Gastrocnemius medialis (tissue), 4 donors: ENCODE results near the gene WSB2.

Source experiments
- CTCF ChIP-seq, 5 experiments: fragments of 450-650 bp in 3 of 5; fragments of 200-600 bp in 2 of 5; sonication (generic) in 2 of 5; IDR thresholded peaks in 4 of 5; conservative IDR thresholded peaks in 1 of 5; 1 replicate in 4 of 5; 2 replicates in 1 of 5; pipeline ENCODE4 v1.5.1; 2016 to 2019; ENCODE audit warnings: antibody characterized with exemption in 5 of 5, mild to moderate bottlenecking in 3 of 5, moderate library complexity in 3 of 5
- POLR2A ChIP-seq, 2 donors: fragments of 450-650 bp; IDR thresholded peaks; one replicate each; pipeline ENCODE4 v1.6.1; 2017; ENCODE audit warnings: antibody characterized with exemption in 2 of 2, mild to moderate bottlenecking in 2 of 2, moderate library complexity in 2 of 2

GRCh38 chr12:118011377-118011776 is 49.6 kb downstream of the WSB2 start:
- TF ChIP-seq POLR2A (IDR thresholded peaks at IDR 0.05) (no peak), CTCF (IDR thresholded peaks at IDR 0.05 in 4 of 5, conservative IDR thresholded peaks at IDR 0.05 in 1 of 5) (no peak)
